KMS-11 (cell line): ENCODE results near the gene CCDC85B.

Experiments used
- H2AFZ ChIP-seq: fragments of 200-600 bp; sonication (generic); 2 replicates; pipeline ENCODE4 v1.6.1; 2016; ENCODE audit warnings: antibody characterized with exemption, mixed run types, low read depth
- H3K27ac ChIP-seq: fragments of 200-600 bp; sonication (generic); 2 replicates; pipeline ENCODE4 v1.6.1; 2016; ENCODE audit warnings: mild to moderate bottlenecking, mixed run types
- H3K27me3 ChIP-seq: fragments of 200-600 bp; sonication (generic); 2 replicates; pipeline ENCODE4 v1.6.1; 2017; ENCODE audit warnings: mild to moderate bottlenecking, low read depth, mixed run types, moderate library complexity; ENCODE audit not compliant: insufficient read depth
- H3K36me3 ChIP-seq: fragments of 200-600 bp; sonication (generic); 2 replicates; pipeline ENCODE4 v1.6.1; 2017; ENCODE audit warnings: mild to moderate bottlenecking, mixed run types; ENCODE audit not compliant: insufficient read depth
- H3K4me1 ChIP-seq: fragments of 200-600 bp; sonication (generic); 2 replicates; pipeline ENCODE4 v1.6.1; 2016; ENCODE audit warnings: mild to moderate bottlenecking, low read depth, mixed run types; ENCODE audit not compliant: poor library complexity, severe bottlenecking
- H3K4me2 ChIP-seq: fragments of 200-600 bp; sonication (generic); 2 replicates; pipeline ENCODE4 v1.7.0; 2016; ENCODE audit warnings: mild to moderate bottlenecking, mixed run types
- H3K4me3 ChIP-seq: fragments of 200-600 bp; sonication (generic); IDR thresholded peaks from 2 replicates; pipeline ENCODE4 v1.6.1; 2017; ENCODE audit warnings: low read depth, low read length, mixed read lengths; ENCODE audit not compliant: insufficient read depth
- H3K79me2 ChIP-seq: fragments of 200-600 bp; sonication (generic); 2 replicates; pipeline ENCODE4 v1.6.1; 2016; ENCODE audit warnings: low read depth, mixed run types; ENCODE audit not compliant: insufficient read depth
- H3K9ac ChIP-seq: fragments of 200-600 bp; sonication (generic); 2 replicates; pipeline ENCODE4 v1.6.1; 2016; ENCODE audit warnings: mild to moderate bottlenecking, mixed run types
- H4K20me1 ChIP-seq: fragments of 200-600 bp; sonication (generic); 2 replicates; pipeline ENCODE4 v1.6.1; 2016; ENCODE audit warnings: mild to moderate bottlenecking, mixed run types; ENCODE audit not compliant: insufficient read depth
- TF ChIP-seq, protein P1 (sequence below): fragments of 200-600 bp; sonication (generic); conservative IDR thresholded peaks from 2 replicates; pipeline ENCODE4 v1.6.1; 2017; ENCODE audit warnings: low read depth, mild to moderate bottlenecking, antibody characterized with exemption, low read length, moderate library complexity, mixed read lengths

CCDC85B gene

DNA sequence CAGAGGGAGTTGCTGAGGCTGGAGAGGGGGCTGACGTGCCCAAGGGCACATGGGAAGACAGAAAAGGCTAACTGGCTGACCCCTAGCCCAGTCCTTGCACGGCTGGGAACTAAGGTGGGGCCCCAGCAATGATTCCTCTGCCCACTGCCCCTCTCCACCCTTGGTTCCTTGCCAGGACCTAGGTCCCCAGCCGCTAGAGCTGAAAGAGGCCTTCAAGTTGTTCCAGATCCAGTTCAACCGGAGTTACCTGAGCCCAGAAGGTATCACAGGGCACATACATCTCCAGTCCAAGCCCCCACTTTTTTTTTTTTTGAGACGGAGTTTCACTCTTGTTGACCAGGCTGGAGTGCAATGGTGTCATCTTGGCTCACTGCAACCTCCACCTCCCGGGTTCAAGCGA lies 10.4 kb upstream of the CCDC85B start:
- Histone ChIP-seq H3K9ac (no peak overlapping the region), H3K4me3 (no peak overlapping the region), H3K27me3 (no peaks in the 10 kb centered on the region), H3K4me2 (no peak overlapping the region), H3K4me1 (peaks cover 9% of the 10 kb centered on the region), H2AFZ (no peak overlapping the region), H3K79me2 (no peaks in the 10 kb centered on the region), H3K36me3 (no peaks in the 10 kb centered on the region), H3K27ac (no peak overlapping the region), H4K20me1 (no peaks in the 10 kb centered on the region)
- TF ChIP-seq, protein P1, sequence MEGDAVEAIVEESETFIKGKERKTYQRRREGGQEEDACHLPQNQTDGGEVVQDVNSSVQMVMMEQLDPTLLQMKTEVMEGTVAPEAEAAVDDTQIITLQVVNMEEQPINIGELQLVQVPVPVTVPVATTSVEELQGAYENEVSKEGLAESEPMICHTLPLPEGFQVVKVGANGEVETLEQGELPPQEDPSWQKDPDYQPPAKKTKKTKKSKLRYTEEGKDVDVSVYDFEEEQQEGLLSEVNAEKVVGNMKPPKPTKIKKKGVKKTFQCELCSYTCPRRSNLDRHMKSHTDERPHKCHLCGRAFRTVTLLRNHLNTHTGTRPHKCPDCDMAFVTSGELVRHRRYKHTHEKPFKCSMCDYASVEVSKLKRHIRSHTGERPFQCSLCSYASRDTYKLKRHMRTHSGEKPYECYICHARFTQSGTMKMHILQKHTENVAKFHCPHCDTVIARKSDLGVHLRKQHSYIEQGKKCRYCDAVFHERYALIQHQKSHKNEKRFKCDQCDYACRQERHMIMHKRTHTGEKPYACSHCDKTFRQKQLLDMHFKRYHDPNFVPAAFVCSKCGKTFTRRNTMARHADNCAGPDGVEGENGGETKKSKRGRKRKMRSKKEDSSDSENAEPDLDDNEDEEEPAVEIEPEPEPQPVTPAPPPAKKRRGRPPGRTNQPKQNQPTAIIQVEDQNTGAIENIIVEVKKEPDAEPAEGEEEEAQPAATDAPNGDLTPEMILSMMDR, result no peak

DNA sequence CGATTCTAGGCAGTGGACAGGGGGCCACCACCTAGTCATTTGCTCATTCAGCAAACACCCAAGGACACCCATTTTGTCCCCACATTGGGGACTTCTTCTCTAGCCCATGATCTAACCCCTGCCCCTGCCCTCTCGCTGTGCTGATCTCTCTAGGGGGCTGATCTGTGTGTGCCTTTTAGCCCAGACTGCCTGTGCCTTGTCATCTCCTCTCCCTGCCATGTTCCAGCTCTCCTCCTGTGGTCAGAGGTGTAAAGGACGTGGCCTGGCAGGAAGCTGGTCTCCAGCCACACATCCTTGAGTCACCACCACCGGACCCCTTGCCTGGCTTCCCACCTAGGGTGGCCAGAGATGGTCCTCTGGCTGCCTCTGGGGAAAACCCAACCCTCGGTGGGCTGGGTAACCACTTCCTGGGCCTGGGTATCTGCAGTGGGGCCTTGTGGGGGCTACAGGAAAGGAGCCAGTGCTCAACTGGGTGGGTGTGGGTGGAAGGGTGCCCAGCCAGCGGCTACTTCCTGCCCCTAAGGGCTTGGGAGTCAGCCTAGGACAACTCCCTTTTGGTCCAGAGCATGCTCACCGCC lies 9.5 kb upstream of the CCDC85B start:
- Histone ChIP-seq H2AFZ (no peak overlapping the region), H3K4me3 (no peak overlapping the region), H3K4me1 (peaks cover 12% of the 10 kb centered on the region), H3K4me2 (no peak overlapping the region), H4K20me1 (no peaks in the 10 kb centered on the region), H3K36me3 (no peaks in the 10 kb centered on the region), H3K27me3 (no peaks in the 10 kb centered on the region), H3K27ac (no peak overlapping the region), H3K9ac (no peak overlapping the region), H3K79me2 (no peaks in the 10 kb centered on the region)
- TF ChIP-seq, protein P1, result no peak

DNA sequence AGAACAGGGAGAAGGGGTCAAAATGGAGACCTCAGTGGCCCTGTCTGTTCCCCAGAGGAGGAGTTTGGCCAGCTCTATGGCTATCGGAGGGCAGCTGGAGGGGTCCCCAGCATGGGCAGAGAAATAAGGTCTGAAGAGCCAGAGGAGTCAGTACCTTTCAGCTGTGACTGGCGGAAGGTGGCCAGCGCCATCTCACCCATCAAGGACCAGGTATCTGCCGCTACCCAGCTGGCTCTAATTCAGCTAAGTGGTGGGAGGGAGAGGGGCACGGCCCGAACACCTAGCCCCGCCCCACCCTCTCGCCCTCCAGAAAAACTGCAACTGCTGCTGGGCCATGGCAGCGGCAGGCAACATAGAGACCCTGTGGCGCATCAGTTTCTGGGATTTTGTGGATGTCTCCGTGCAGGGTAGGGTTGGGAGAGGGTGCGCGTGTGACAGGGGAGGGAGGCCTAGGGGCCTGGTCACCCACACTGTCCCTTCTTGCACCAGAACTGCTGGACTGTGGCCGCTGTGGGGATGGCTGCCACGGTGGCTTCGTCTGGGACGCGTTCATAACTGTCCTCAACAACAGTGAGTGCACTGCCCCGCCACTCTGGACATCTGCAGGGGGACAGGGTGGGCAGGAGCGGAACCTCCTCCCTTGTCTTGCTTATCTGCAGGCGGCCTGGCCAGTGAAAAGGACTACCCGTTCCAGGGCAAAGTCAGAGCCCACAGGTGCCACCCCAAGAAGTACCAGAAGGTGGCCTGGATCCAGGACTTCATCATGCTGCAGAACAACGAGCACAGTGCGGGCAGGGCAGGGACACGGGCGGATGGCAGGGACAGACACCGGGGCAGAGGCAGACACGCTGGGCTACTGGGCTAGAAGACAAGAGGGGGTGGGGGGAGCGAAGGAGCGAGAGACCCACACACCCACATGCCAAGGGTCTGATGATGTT lies 8.1 kb upstream of the CCDC85B start:
- no peaks in the 10 kb centered on the region for H4K20me1 ChIP-seq
- H3K4me3 ChIP-seq, result no peak overlapping the region
- H3K9ac ChIP-seq, result no peak overlapping the region
- H3K4me1 ChIP-seq, result peaks cover 19% of the 10 kb centered on the region
- H2AFZ ChIP-seq, result no peak overlapping the region
- H3K4me2 ChIP-seq, result no peak overlapping the region
- no peaks in the 10 kb centered on the region for H3K36me3 ChIP-seq
- H3K27me3 ChIP-seq, result no peaks in the 10 kb centered on the region
- 0 out of 2 replicates have a peak, but pooled peaks cover 2% of the 10 kb centered on the region for H3K79me2 ChIP-seq
- H3K27ac ChIP-seq, result no peak overlapping the region
- TF ChIP-seq, protein P1, result no peak

DNA sequence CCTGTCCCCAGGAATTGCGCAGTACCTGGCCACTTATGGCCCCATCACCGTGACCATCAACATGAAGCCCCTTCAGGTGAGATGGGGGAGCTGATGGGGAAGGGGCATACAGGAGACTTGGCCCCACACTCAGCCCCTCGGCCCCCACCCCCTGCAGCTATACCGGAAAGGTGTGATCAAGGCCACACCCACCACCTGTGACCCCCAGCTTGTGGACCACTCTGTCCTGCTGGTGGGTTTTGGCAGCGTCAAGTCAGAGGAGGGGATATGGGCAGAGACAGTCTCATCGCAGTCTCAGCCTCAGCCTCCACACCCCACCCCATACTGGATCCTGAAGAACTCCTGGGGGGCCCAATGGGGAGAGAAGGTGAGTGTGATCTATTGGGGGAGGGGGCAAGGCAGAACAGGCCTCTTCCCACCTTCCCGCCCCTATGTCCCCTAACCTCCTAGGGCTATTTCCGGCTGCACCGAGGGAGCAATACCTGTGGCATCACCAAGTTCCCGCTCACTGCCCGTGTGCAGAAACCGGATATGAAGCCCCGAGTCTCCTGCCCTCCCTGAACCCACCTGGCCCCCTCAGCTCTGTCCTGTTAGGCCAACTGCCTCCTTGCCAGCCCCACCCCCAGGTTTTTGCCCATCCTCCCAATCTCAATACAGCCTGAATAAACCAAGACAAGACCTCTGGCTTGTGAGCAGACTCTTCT lies 7.3 kb upstream of the CCDC85B start:
- no peak overlapping the region for H3K4me2 ChIP-seq
- H3K36me3 ChIP-seq, result no peaks in the 10 kb centered on the region
- no peaks in the 10 kb centered on the region for H4K20me1 ChIP-seq
- peaks cover 23% of the 10 kb centered on the region for H3K4me1 ChIP-seq
- TF ChIP-seq, protein P1, result no peak
- peaks cover 7% of the 10 kb centered on the region; the same call in 1 of the 2 replicates for H3K79me2 ChIP-seq
- no peak overlapping the region for H3K4me3 ChIP-seq
- no peak overlapping the region for H3K27ac ChIP-seq
- no peaks in the 10 kb centered on the region for H3K27me3 ChIP-seq
- no peak overlapping the region for H3K9ac ChIP-seq
- H2AFZ ChIP-seq, result no peak overlapping the region
